Suprapubic skin (tissue), 4 donors: ENCODE measurements around the gene ZNF628. TPM values are rescaled to one million over a fixed set of nuclear protein-coding genes. Genes with fewer than 3 reads are reported as not detected.

ENCODE experiments used
- DNase-seq, 2 donors: peaks; one replicate each; pipeline ENCODE4 v3.0.0-alpha.2; 2019; ENCODE audit warnings: low spot score in 2 of 2
- H3K27ac ChIP-seq: fragments of 200-600 bp; sonication (generic); one replicate; pipeline ENCODE4 v1.5.1; 2019
- H3K27me3 ChIP-seq: fragments of 200-600 bp; sonication (generic); one replicate; pipeline ENCODE4 v1.5.1; 2019
- H3K36me3 ChIP-seq: fragments of 200-600 bp; sonication (generic); one replicate; pipeline ENCODE4 v1.5.1; 2019
- H3K4me1 ChIP-seq: fragments of 200-600 bp; sonication (generic); one replicate; pipeline ENCODE4 v1.5.1; 2019
- H3K4me3 ChIP-seq: fragments of 200-600 bp; sonication (generic); one replicate; pipeline ENCODE4 v1.5.1; 2019; ENCODE audit warnings: mild to moderate bottlenecking
- H3K9me3 ChIP-seq: fragments of 200-600 bp; sonication (generic); one replicate; pipeline ENCODE4 v1.5.1; 2019
- EP300 ChIP-seq: sonication (generic); formaldehyde crosslinking; IDR thresholded peaks from one replicate; pipeline ENCODE4 v1.6.1; 2017; ENCODE audit warnings: antibody characterized with exemption
- POLR2A ChIP-seq, 2 donors: fragments of 450-650 bp; IDR thresholded peaks; one replicate each; pipeline ENCODE4 v1.6.1; 2017; ENCODE audit warnings: antibody characterized with exemption in 2 of 2, mild to moderate bottlenecking in 2 of 2, moderate library complexity in 2 of 2
- POLR2AphosphoS5 ChIP-seq, 3 donors: sonication (generic); formaldehyde crosslinking; IDR thresholded peaks; one replicate each; pipeline ENCODE4 v1.6.1; 2017; ENCODE audit warnings: antibody characterized with exemption in 3 of 3
- WGBS: methylation state at CpG from one replicate; pipeline ENCODE4 v1.1.5; 2018; 5-methylcytosine and 5-hydroxymethylcytosine counted together
- total RNA-seq, 4 donors: library from RNA; depleted of rRNA; stranded (reverse); fragments of >200 nt; gene quantifications; one replicate each; pipeline ENCODE4 v1.1.0, GENCODE V29; 2016
- TF ChIP-seq, protein P1 (sequence below), 2 donors: fragments of 200-600 bp in 1 of 2; fragments of 450-650 bp in 1 of 2; sonication (generic) in 1 of 2; IDR thresholded peaks; one replicate each; pipeline ENCODE4 v1.5.1; 2016 to 2019; ENCODE audit warnings: antibody characterized with exemption in 2 of 2, mild to moderate bottlenecking in 1 of 2, moderate library complexity in 1 of 2

ZNF628 gene
- total RNA-seq, 4 donors from 2014 or later: 17.3 to 22.9 (median 19.8) TPM

GRCh38 chr19:55474269-55475265 lies 1.9 kb upstream of the ZNF628 start:
- H3K27ac ChIP-seq: no peak overlapping the region
- no peak for DNase-seq

DNA sequence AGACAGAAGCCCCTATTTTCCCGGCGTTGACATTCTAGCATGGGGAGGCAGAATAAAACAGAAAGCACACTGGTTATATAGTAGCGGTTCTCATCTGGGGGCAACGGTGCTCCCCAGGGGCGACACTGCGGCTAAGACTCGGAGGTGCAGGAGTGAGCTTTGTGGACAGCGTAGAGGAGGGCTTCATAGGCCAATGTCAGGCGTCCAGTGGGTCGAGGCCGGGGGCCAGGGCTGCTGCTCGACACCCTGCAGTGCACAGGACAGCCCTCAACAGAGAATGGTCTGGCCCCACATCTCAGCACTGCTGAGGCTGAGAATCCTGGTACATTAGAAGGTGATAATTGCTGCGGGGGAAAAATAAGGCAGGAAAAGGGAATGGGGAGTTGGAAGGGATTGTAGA lies 1.5 kb downstream of the ZNF628 start:
- H3K27ac ChIP-seq: no peak overlapping the region
- H3K9me3 ChIP-seq: no peaks in the 10 kb centered on the region
- no peaks in the 10 kb centered on the region for H3K27me3 ChIP-seq
- WGBS: 84% methylated on average over 13 of the region's 13 CpGs
- H3K4me1 ChIP-seq: peaks cover 27% of the 10 kb centered on the region
- TF ChIP-seq POLR2AphosphoS5 (IDR thresholded peaks at IDR 0.05) (no peak), EP300 (no peak), POLR2A (IDR thresholded peaks at IDR 0.05) (no peak)
- TF ChIP-seq, protein P1, sequence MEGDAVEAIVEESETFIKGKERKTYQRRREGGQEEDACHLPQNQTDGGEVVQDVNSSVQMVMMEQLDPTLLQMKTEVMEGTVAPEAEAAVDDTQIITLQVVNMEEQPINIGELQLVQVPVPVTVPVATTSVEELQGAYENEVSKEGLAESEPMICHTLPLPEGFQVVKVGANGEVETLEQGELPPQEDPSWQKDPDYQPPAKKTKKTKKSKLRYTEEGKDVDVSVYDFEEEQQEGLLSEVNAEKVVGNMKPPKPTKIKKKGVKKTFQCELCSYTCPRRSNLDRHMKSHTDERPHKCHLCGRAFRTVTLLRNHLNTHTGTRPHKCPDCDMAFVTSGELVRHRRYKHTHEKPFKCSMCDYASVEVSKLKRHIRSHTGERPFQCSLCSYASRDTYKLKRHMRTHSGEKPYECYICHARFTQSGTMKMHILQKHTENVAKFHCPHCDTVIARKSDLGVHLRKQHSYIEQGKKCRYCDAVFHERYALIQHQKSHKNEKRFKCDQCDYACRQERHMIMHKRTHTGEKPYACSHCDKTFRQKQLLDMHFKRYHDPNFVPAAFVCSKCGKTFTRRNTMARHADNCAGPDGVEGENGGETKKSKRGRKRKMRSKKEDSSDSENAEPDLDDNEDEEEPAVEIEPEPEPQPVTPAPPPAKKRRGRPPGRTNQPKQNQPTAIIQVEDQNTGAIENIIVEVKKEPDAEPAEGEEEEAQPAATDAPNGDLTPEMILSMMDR (IDR thresholded peaks at IDR 0.05): no peak
- DNase-seq: no peak
- H3K4me3 ChIP-seq: peak overlapping the region; percentile 74
- peaks cover 19% of the 10 kb centered on the region for H3K36me3 ChIP-seq

More at GRCh38 chr19:55474269-55475265, 1.9 kb upstream of the ZNF628 start:
- no peak for TF ChIP-seq POLR2A (IDR thresholded peaks at IDR 0.05)
- TF ChIP-seq POLR2AphosphoS5 (IDR thresholded peaks at IDR 0.05): no peak
- no peaks in the 10 kb centered on the region for H3K36me3 ChIP-seq
- H3K27me3 ChIP-seq: no peaks in the 10 kb centered on the region
- no peaks in the 10 kb centered on the region for H3K9me3 ChIP-seq
- peaks cover 27% of the 10 kb centered on the region for H3K4me1 ChIP-seq
- 85% methylated on average over 10 of the region's 19 CpGs for WGBS
- H3K4me3 ChIP-seq: no peak overlapping the region

- H3K27me3 ChIP-seq: no peaks in the 10 kb centered on the region
- no peak overlapping the region for H3K4me3 ChIP-seq
- H3K9me3 ChIP-seq: no peaks in the 10 kb centered on the region
- peaks cover 24% of the 10 kb centered on the region for H3K36me3 ChIP-seq
- DNase-seq: no peak
- WGBS: 82% methylated on average over 12 of the region's 12 CpGs
- H3K27ac ChIP-seq: no peak overlapping the region
- peaks cover 27% of the 10 kb centered on the region for H3K4me1 ChIP-seq
- no peak for TF ChIP-seq POLR2AphosphoS5 (IDR thresholded peaks at IDR 0.05)
- TF ChIP-seq POLR2A (IDR thresholded peaks at IDR 0.05): no peak
- TF ChIP-seq EP300: no peak
- TF ChIP-seq, protein P1 (IDR thresholded peaks at IDR 0.05): no peak
Observed at GRCh38 chr19:55478364-55478763, 1.9 kb downstream of the ZNF628 start.

DNA sequence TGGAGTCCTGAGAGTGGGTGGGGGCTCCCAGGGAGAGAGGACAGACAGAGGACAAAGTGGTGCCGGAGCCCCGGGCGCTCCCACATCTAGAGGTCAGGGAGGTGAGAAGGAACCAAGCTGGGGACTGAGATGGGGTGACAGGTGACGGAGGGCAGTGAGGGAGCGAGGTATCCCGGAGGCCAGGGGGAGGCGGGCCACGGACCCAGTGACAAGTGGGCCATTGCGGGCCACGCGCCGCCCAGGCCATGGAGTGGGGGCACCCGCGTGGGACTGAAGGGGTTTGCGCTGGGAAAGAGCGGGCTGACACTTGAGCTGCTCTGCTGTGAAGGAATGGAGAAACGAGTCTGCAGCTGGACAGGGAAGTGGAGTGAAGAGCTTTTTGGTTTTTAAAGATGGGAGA lies 2.6 kb downstream of the ZNF628 start:
- DNase-seq: no peak
- Histone ChIP-seq H3K4me3 (no peak overlapping the region), H3K9me3 (no peaks in the 10 kb centered on the region), H3K27me3 (no peaks in the 10 kb centered on the region), H3K27ac (no peak overlapping the region), H3K36me3 (peaks cover 24% of the 10 kb centered on the region), H3K4me1 (peaks cover 29% of the 10 kb centered on the region)
- TF ChIP-seq EP300 (no peak), POLR2A (IDR thresholded peaks at IDR 0.05) (no peak), POLR2AphosphoS5 (IDR thresholded peaks at IDR 0.05) (no peak)
- TF ChIP-seq, protein P1 (IDR thresholded peaks at IDR 0.05): no peak
- WGBS: 91% methylated on average over 17 of the region's 17 CpGs

DNA sequence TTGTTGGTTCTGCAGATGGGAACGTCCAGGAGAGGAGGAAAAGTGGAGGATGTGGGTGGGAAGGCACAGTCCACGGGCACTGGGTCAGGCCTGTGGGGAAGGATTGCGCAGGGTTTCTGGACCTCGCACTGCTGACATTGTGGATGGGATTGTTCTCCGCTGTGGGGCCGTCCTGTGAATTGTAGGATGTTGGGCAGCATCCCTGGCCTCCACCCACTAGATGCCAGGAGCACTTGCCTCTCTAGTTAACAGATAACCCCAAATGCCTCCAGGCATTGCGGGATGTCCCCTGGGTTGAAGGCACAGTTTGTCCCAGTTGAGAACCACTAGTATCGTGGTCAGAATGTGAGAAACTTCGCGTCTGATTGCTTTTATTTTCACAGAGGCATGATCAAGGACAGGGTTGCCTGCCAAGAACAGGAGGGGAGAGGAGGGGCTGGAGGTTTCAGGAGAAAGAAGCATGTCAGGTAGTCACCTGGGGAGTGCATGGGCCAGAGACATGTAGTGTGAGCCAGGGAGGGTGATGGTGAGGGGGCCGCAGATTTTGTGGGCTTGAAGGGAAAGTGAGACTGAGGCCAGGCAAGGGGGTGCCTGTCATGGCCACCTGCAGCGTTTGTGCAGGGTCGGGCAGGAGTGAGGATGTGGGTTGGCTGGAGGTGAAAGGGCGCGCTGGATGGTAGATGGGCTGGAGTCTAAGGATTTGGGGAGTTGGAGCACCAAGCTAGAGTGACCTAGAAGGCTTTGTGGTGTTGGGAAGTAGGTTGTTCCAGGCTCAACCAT lies 3.2 kb downstream of the ZNF628 start:
- no peak overlapping the region for H3K27ac ChIP-seq
- no peak for TF ChIP-seq POLR2AphosphoS5 (IDR thresholded peaks at IDR 0.05)
- no peak for TF ChIP-seq POLR2A (IDR thresholded peaks at IDR 0.05)
- no peak for TF ChIP-seq EP300
- TF ChIP-seq, protein P1 (IDR thresholded peaks at IDR 0.05): no peak
- 79% methylated on average over 15 of the region's 15 CpGs for WGBS

More for the DNA sequence above, 3.2 kb downstream of the ZNF628 start:
- DNase-seq: no peak
- peaks cover 35% of the 10 kb centered on the region for H3K4me1 ChIP-seq
- peaks cover 24% of the 10 kb centered on the region for H3K36me3 ChIP-seq
- no peak overlapping the region for H3K4me3 ChIP-seq
- no peaks in the 10 kb centered on the region for H3K9me3 ChIP-seq
- H3K27me3 ChIP-seq: no peaks in the 10 kb centered on the region
